GM21367 (cell line): ENCODE measurements around the gene ANXA2R.
"Not testable (repeated sequence)": the region's sequence is repeated elsewhere in the genome, so short reads cannot be mapped to it uniquely, and the experiment has no call there.

Experiments
- ATAC-seq: cut with Tn5 transposase; IDR thresholded peaks from one replicate; pipeline ENCODE4 v1.9.1; 2021; ENCODE audit not compliant: unreplicated experiment

ANXA2R gene, protein sequence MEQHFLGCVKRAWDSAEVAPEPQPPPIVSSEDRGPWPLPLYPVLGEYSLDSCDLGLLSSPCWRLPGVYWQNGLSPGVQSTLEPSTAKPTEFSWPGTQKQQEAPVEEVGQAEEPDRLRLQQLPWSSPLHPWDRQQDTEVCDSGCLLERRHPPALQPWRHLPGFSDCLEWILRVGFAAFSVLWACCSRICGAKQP

DNA sequence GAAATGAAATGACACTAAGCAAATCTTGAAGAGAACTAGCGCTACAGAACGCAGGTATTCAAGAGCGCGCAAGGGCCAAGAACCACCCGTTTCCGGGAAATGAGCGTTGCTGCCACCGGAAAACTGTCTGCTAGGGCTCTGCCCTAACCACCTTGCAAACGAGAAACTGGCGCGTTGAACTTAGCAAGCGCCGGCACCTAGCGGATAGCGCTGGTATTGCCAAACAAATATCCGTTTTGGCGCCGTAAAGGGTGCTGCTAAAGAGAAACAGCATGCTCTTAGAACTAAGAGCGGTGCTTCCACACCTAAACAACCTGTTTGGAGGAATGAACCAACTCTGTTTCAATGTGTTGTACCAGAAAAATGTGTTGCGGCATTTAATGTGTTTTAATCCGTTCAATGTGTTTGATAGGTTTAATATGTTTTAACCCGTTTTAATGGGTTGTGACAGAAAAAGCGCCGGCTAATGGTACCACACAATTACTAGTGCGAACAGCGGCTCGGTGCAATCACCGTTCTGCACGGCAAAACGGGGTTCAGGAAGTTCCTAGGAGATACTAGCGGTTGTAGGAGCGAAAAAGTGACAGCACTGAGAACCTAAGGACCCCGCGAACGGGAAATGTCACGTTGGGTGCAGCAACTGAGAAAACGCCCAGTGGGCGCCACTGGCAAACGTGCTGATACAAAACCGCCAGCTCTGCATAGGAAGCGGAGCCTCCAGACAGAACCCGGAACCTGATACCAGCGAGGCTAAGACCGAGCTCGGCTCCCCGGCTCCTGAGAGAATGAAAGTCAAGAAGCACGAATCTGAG, at the start of gene ANXA2R:
Gene ANXA2R (minus strand): TSS at position 33 of the 812 bp plus-strand sequence. CDS start 273 bp downstream, outside the sequence.
- ATAC-seq: peak; percentile 31

DNA sequence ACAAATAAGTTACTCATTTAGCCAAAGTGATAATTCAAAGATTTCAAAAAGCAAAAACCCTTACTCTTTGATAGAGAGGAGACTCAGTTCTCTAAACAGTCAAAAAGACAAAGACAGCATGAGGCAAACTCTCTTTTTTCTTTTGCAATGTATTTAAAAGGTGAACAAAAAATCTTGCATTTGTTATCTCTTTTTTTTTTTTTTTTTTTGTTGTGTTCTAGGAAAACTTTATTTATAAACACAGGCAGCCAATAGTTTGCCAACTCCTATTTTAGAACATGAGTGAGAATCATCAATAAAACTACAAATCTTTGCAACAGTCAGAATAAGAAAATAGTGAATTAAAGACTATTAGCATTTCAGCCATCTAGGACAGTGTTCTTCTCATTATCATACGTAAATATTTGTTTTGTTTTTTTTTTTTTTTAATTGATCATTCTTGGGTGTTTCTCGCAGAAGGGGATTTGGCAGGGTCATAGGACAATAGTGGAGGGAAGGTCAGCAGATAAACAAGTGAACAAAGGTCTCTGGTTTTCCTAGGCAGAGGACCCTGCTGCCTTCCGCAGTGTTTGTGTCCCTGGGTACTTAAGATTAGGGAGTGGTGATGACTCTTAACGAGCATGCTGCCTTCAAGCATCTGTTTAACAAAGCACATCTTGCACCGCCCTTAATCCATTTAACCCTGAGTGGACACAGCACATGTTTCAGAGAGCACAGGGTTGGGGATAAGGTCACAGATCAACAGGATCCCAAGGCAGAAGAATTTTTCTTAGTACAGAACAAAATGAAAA, 46.2 kb upstream of the ANXA2R start:
- ATAC-seq: not testable (repeated sequence)

DNA sequence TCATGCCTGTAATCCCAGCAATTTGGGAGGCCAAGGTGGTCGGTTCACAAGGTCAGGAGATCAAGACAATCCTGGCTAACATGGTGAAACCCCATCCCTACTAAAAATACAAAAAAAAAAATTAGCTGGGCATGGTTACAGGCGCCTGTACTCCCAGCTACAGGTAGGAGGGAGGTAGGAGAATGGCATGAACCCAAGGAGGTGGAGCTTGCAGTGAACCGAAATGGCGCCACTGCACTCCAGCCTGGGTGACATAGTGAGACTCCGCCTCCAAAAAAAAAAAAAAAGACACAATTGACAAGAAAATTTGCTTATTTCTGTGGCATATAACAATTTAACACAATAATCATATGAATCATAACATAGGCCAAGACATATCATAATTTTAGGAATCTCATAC, 45.3 kb upstream of the ANXA2R start:
- no peak for ATAC-seq

DNA sequence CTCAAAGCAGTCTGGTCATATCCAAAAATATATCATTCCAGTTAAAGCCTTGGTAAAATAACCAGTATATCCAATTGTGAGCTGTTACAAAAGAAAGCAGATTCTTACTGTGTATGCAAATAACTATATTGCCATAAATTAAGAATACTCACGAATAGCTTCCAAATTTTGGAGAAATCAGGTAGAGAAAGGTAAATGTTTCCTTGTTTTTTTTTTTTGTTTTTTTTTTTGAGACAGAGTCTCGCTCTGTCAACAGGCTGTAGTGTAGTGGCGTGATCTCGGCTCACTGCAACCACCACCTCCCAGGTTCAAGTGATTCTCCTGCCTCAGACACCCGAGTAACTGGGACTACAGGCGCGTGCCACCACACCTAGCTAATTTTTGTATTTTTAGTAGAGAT, 44.3 kb upstream of the ANXA2R start:
- ATAC-seq: not testable (repeated sequence)

DNA sequence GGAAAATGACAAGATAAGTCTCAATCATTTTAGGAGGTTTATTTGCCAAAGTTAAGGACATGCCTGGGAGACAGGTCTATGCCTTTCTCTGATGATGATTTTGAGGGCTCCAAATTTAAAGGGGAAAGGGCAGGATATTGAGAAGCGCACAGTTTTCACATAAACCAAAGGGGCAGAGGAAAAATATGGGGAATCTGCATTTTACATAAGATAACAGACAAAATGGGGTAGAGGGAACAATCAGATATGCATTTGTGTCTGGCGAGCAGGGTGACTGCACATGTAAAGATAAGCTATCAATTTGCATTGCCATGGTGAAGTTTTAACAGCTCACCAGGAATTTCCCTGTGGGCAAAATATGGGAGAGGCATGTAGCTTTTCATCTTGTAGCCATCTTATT, 41.2 kb upstream of the ANXA2R start:
- not testable (repeated sequence) for ATAC-seq

DNA sequence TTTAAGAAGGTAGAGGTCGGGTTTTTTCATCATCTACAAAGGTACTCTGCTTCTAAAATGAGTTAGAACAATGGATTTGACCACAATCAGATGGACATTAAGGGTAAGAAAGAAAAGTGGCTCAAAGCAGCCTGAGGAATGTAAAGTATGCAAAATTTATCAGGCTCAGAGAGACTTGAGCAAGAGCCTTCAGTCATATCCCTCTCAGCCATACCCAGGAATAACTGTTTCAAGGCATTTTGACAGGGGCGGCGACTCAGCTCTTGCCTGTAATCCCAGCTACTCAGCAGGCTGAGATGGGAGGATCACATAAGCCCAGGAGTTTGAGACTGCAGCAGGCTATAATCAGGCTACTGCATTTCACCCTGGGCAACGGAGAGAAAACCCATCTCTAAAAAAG, 38.8 kb upstream of the ANXA2R start:
- ATAC-seq: no peak

DNA sequence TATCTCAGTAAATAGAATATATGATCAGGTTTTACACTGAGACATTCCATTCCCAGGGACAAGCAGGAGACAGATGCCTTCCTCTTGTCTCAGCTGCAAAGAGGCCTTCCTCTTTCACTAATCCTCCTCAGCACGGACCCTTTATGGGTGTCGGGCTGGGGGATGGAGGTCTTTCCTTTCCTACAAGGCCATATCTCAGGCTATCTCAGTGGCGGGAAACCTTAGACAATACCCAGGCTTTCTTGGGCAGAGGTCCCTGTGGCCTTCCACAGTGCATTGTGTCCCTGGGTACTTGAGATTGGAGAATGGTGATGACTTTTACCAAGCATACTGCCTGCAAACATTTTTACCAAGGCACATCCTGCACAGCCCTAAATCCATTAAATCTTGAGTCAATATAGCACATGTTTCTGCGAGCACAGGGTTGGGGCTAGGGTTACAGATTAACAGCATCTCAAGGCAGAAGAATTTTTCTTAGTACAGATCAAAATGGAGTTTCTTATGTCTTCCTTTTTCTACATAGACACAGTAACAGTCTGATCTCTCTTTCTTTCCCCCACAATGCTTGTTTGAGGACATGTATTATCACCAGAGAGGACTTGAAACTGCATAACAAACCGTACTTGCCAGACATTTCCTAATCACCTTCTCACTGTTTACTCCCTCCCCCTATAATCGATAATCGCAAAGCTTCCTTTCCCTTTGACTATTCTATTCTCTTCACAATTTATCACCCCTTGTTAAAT, 37.5 kb upstream of the ANXA2R start:
- not testable (repeated sequence) for ATAC-seq

DNA sequence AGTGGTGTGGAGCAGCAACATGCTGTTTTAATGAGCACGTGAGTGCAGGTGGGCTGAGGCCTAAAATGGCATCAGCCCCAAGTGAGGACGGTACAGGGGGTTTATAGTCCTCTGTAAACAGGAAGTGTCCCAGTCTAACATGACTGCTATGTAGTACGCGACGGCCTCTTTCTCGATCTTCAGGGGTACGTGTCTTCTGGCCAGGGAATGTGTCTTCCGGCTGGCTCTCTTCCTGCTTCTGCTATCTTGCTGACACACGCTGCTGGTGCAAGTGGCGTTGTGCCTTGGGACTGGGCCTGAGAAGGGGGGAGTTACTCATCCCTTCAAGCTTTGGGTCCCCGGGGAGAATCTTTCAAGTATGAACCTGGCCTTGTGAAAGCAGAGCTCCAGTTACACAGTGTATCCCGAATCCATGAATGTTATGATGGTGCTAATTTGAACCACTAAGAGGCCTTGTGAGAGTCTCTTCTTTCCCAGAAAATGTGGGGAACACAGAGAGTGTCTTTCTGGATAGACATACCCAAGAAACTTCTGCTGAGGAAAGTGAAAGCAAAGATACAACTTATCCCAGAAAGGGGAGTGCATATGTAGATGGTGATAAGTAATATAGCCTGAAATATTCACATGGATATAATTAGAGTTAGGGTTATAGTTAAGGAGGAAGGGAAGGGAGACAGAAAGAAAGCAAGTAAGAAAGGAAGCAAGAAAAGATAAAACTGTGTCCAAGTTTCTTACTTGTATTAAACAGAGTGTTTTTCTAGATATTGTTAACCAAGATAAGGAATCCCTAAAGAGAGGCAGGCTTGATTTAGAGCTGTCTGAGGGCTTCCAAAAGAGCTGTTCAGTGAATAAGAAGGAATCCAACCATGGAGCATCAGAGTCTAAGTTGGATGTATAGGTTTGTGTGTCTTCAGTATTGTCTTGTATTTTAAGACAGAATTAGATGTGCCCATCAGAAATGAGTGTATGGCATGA, 35.5 kb upstream of the ANXA2R start:
- no peak for ATAC-seq

DNA sequence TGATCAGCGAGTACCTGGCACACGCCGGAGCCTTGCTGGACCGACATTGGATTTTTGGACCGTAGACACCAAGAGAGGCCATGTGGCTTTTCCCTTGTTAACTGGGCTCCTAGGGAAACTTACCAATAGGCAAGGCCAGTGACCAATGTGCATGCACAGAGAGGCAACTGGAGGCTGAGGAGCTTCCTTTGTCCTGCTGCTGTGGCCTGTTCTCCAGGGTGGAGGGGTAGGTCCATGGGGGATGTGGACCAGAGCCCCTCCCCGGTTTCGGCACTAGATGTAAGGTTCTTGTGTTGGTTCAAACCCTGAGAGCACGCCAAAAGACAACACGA, 34.8 kb upstream of the ANXA2R start:
- no peak for ATAC-seq

DNA sequence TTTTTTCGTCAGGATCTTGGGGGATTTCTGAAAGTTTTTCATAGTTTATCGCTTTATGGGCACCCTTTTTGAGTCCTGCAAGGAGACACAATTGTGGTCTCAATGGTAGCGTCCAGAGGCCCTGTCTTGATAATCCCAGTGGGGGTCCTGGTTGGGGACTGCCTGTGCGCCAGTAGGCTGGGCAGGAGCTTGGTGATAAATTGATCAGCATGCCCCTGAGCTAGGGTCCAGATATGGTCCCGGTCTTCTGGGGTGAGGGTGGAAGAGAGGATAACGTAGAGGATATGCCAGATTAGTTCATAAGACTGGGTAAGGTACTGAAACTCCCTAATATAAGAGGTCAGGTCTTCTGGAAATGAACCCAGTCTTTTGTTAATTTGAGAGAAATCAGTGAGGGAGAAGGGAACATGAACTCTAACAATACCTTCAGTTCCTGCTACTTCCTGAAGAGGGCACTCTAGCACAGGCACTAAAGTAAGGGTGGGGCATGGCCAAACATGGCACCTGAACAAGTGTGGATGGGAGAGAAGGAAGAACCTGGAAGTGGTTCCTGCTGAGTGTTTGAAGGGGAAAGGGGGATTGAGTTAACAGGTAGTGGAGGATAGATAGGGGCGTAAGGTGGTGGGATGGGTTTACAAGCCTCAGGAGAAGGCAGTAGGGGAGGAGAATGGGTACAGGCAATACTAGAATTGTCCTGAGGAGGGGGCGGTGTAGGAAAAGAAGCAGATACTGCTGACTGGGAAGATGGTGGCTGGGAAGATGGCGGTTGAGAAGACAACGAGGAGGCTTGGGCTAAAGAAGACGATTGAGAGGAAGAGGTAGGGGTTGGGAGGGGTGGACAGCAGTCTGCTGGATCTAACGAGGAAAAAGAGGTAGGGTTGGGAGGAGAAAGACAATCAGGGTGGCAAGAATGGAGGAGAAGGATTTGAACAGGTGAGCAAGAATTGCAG, 33.8 kb upstream of the ANXA2R start:
- no peak for ATAC-seq

DNA sequence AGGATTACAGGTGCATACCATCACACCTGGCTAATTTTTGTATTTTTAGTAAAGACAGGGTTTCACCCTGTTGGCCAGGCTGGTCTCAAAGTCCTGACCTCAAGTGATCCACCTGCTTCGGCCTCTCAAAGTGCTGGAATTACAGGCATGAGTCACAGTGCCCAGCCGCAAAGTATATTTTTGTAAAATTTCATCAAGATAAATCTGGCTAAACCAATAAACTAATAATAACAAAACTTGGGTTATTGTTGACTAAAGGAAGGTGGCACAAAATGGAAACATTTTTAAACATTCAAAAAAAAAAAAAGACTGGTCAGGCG, 29.2 kb upstream of the ANXA2R start:
- ATAC-seq: not testable (repeated sequence)

DNA sequence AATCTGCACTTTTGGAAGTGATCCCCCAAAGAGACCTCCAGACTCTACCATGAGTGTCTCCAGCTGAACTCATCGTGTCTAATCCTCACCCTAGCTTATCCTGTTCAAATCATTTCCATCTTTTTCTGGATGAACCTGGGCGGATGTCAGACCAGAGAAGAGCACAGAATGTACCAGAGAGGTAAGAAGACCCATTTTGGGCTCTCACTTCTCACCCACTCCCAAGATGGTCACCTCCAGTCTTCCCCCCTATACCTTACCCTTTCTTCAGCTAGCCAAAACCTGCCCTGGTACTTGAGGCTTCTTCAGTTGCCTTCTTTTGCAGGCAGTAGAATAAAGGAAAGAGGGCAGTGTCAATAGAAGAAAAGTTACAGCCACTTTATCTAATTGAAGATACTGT, 27.9 kb upstream of the ANXA2R start:
- ATAC-seq: no peak

DNA sequence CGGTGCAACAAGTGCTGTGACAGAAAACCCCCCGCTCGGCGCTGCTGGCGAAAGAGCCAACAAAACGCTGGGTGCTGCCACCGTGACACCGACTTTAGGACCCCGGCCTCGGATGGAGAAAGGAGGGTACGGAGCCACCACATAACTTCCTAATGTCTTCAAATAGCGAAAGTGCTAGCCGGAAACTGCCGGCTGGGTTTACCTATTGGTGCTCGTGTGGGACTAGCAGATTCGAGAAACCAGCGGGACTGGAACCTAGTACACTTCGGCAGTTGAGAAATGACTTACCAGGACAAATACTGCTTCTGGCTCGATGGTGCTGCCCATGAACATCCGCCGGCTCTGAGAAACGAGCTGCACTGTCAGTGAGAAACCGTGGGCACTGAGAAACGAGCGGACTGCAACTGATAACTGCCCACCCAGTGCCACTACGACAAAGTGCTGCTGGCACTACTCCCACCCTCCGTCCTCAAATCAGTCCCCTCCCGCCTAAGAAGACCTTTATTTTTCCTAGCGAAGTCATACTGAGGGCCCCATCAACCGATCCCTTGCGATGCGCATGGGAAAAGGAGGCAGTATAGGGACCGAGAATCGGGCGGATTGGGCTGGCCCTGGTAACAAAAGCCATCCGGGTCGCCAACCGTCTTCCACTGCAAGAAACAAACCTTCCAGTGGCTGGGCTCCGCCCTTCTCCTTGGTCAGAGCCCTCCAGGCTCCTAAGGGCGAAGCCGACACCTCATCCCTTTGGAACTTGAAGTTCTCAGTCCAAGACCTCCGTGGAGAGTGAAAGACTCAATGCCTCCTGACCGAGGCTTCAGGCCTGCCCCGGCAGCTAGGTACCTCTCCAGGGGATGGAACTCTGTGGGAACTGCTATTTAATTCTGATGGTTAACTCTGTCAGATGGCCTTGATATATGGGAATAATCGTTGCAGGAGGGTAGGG, 27.0 kb upstream of the ANXA2R start:
- ATAC-seq: peak; percentile 31

DNA sequence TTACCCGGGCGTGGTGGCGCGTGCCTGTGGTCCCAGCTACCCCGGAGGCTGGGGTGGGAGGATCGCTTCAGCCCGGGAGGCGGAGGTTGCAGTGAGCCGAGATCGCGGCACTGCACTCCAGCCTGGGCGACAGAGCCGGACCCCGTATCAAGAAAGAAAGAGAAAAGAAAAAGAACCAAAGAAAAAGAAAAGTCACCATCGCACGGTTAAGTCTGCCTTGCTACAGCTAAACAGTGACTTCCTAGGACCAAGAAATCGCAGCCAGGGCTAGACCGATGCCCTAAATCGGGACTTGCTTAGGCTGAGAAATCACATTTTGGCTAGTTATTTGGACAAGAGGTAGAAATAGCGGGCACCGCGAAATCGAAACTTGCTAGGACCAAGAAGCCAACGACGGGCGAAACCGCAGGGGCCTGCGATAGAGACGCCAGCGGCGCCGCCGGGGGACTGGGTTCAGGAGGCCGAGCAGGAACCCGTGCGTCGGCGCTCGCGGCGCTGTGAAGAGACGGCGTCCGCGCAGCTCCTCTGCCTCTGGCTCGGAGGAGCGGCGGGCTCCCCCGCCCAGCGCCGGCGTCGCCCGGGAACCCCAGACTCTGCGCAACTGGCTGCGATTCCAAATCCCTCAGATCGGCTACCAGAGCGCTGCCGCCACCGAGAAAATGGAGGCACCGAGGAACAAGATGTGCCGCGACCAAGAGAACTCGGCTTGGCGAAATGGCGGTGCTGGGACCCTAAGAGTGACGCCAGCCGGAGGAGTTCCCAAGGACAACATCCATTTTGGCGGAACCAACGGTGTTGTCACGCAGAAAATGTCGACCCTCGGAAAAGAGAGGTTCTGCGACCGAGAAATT, 26.1 kb upstream of the ANXA2R start:
- peak; percentile 23 for ATAC-seq

DNA sequence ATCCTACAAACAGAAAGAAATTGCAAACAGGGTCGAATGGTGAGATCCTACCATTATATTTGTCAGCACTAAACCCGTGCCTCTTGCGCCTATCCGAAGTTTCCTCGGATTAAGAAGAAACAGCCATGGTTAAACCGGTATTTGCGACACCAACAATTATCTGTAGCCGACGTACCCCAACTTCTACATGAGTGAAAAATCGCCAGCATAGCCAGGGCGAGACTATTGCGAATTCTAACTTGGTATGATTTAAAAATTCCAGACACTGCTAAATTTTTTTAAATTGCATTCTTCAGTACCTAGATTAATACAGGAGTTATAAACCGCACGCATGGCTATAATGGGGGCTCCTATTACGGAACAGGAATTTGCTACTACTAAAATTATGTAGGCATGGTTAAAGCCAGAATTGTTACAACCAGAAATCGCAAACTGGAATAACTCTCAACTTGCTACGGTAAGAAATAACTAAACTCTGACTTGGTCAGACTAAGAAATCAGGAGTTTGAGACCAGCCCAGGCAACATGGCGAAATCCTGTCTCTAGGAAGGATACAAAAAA, 25.3 kb upstream of the ANXA2R start:
- no peak for ATAC-seq

DNA sequence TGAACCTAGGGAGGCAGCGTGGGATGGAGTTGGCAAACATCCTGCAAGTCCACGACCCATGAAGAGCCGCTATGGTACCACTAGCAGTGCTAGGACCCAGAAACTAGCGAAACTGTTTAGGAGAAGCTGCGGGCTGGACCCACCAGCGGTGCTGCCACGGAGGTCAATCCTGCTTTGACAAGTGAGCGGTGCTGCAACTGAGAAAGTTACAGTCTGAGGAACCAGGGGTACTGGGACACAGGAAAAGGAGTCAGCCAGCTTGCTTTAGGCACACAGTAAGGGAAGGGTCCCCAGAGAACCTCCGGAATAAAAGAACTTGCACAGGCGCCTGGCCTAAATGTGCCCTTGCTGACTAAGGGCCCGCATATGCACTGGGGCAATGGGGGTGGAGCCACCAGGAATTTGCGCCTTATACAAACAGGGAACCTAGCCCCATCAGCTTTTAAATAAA, 23.6 kb upstream of the ANXA2R start:
- ATAC-seq: no peak
